ENCODE measurements around the gene ACOX1.

Gene ACOX1

GRCh38 chr17:76003915-76004314 lies 24.9 kb upstream of the ACOX1 start:
- H3K4me3 ChIP-seq (ENCODE audit: low read depth, low read length): no peak overlapping the region
- no peak for TF ChIP-seq CTCF (IDR thresholded peaks at IDR 0.05; ENCODE audit: low read depth, low read length)

- no peak for TF ChIP-seq CTCF (IDR thresholded peaks at IDR 0.05; ENCODE audit: low read depth, low read length)
- no peak overlapping the region for H3K4me3 ChIP-seq (ENCODE audit: low read depth, low read length)
Observed at GRCh38 chr17:76002100-76002499, 23.1 kb upstream of the ACOX1 start.

GRCh38 chr17:76000755-76001521 lies 22.0 kb upstream of the ACOX1 start, which contains the start of gene CDK3:
Gene CDK3 (plus strand): TSS chr17:76000855. CDS start chr17:76001426, 571 bp downstream.
- no peak within 1 kb of the TSS for H3K4me3 ChIP-seq (ENCODE audit: low read depth, low read length)
- no peak for TF ChIP-seq CTCF (IDR thresholded peaks at IDR 0.05; ENCODE audit: low read depth, low read length)

GRCh38 chr17:76000016-76000754 lies 21.2 kb upstream of the ACOX1 start:
- peak; percentile 67 for TF ChIP-seq CTCF (IDR thresholded peaks at IDR 0.05; ENCODE audit: low read depth, low read length)
- H3K4me3 ChIP-seq (ENCODE audit: low read depth, low read length): no peak overlapping the region

GRCh38 chr17:75998327-75998795 lies 19.4 kb upstream of the ACOX1 start:
- no peak overlapping the region for H3K4me3 ChIP-seq (ENCODE audit: low read depth, low read length)
- no peak for TF ChIP-seq CTCF (IDR thresholded peaks at IDR 0.05; ENCODE audit: low read depth, low read length)

GRCh38 chr17:75996665-75997590 lies 18.0 kb upstream of the ACOX1 start:
- H3K4me3 ChIP-seq (ENCODE audit: low read depth, low read length): no peak overlapping the region
- TF ChIP-seq CTCF (IDR thresholded peaks at IDR 0.05; ENCODE audit: low read depth, low read length): no peak

Measured in WI38 (cell line).